Mesodermal cell (in vitro differentiated cells): ENCODE measurements around the gene RASGRP1.

Source experiments
- H3K27ac ChIP-seq: 2 replicates; pipeline ENCODE4 v1.7.0; 2013; ENCODE audit warnings: mild to moderate bottlenecking, low read depth, low read length, moderate library complexity; ENCODE audit not compliant: severe bottlenecking
- H3K36me3 ChIP-seq: 2 replicates; pipeline ENCODE4 v1.7.1; 2013; ENCODE audit warnings: mild to moderate bottlenecking, low read length, moderate library complexity; ENCODE audit not compliant: control insufficient read depth, insufficient read depth
- H3K4me1 ChIP-seq: one replicate; pipeline ENCODE4 v1.7.1; 2013; ENCODE audit warnings: mild to moderate bottlenecking, low read length; ENCODE audit not compliant: insufficient read depth, control insufficient read depth, poor library complexity, severe bottlenecking
- H3K4me3 ChIP-seq: 2 replicates; pipeline ENCODE4 v1.7.0; 2013; ENCODE audit warnings: low read length, control low read depth, mild to moderate bottlenecking; ENCODE audit not compliant: insufficient read depth, poor library complexity, severe bottlenecking; ENCODE audit errors: extremely low read depth
- H3K9me3 ChIP-seq: 2 replicates; pipeline ENCODE4 v1.7.1; 2013; ENCODE audit warnings: mild to moderate bottlenecking, low read length, moderate library complexity; ENCODE audit not compliant: control insufficient read depth
- WGBS, 2 experiments: methylation state at CpG; one replicate each; pipeline ENCODE4 v1.1.5; 2013; ENCODE audit warnings: missing lambda C conversion rate in 2 of 2; ENCODE audit not compliant: insufficient coverage in 2 of 2; 5-methylcytosine and 5-hydroxymethylcytosine counted together

Gene RASGRP1

GRCh38 chr15:38481113-38481512, 83.5 kb downstream of the RASGRP1 start:
- no peaks in the 10 kb centered on the region for H3K9me3 ChIP-seq
- 100% methylated on average over 2 to 4 of the region's 5 CpGs for WGBS, 2 experiments
- peaks cover 23% of the 10 kb centered on the region for H3K36me3 ChIP-seq

DNA sequence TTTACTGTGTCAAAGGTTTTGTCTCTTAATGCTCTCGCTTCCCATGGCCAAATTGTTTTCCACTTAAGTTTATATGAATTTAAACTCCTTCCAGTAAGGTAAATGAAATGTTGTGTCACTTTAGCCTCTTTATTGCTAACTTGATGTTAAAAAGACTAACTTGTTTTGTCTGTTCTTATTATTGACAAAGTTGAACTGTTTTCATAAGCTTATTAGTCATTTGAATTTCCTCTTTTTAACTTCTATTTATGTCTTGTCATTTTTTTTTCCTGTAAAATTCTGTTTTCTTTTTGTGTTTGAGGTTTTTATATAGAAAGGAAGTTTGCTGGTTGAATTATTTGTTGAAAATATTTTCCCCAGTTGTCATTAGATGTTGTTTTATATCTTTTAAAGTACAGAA, 84.9 kb downstream of the RASGRP1 start:
- H3K36me3 ChIP-seq: peaks cover 36% of the 10 kb centered on the region
- WGBS, 2 experiments: no CpG with 5 or more reads among the region's 1 CpG
- H3K9me3 ChIP-seq: no peaks in the 10 kb centered on the region
- no peak overlapping the region for H3K4me3 ChIP-seq
- H3K27ac ChIP-seq: no peak overlapping the region
- no peaks in the 10 kb centered on the region for H3K4me1 ChIP-seq

More at GRCh38 chr15:38481113-38481512, 83.5 kb downstream of the RASGRP1 start:
- no peak overlapping the region for H3K4me3 ChIP-seq
- H3K27ac ChIP-seq: no peak overlapping the region
- no peaks in the 10 kb centered on the region for H3K4me1 ChIP-seq

DNA sequence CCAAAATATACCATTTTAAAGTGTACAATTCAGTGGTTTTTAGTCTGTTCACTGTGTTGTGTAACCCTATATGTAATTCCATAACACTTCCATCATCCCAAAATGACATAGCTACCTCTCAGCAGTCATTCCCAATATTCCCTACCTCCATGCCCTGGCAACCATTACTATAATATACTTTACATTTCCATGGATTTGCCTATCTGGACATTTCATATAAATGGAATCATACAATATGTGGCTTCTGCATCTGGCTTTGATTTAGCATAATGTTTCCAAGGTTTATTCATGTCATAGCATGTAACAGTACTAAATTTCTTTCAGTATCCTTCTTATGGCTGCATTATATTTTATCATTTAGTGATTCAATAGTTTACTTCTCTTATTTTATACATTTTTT, 85.3 kb downstream of the RASGRP1 start:
- H3K36me3 ChIP-seq: peaks cover 41% of the 10 kb centered on the region
- H3K9me3 ChIP-seq: no peaks in the 10 kb centered on the region
- H3K27ac ChIP-seq: no peak overlapping the region
- no peaks in the 10 kb centered on the region for H3K4me1 ChIP-seq
- no peak overlapping the region for H3K4me3 ChIP-seq

- peaks cover 41% of the 10 kb centered on the region for H3K36me3 ChIP-seq
- 94% methylated on average over 4 of the region's 4 CpGs for WGBS, 2 experiments
These were observed 87.0 kb downstream of the RASGRP1 start for GRCh38 chr15:38477637-38478036.

DNA sequence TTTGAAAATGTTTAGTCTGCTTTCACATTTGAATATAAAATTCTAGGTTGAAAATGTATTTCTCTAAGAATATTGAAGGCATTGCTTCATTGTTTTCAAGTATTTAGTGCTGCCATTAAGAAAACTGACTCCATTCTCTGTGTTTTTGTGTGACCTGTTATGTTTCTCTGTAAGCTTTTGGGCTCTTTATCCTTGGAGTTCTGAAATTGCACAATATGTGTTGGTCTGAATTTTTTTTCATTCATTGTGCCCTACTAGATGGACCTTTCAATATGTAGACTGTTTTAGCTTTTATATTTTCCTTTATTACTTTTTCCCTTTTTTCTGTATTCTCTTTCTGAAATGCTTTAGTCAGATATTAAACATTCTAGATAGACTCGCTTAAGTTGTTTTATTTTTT, 88.5 kb downstream of the RASGRP1 start:
- Histone ChIP-seq H3K4me3 (no peak overlapping the region), H3K27ac (no peak overlapping the region), H3K36me3 (peaks cover 35% of the 10 kb centered on the region), H3K4me1 (no peaks in the 10 kb centered on the region), H3K9me3 (no peaks in the 10 kb centered on the region)
- no CpG with 5 or more reads among the region's 1 CpG for WGBS, 2 experiments

More at GRCh38 chr15:38477637-38478036, 87.0 kb downstream of the RASGRP1 start:
- no peaks in the 10 kb centered on the region for H3K9me3 ChIP-seq
- no peaks in the 10 kb centered on the region for H3K4me1 ChIP-seq
- no peak overlapping the region for H3K27ac ChIP-seq
- no peak overlapping the region for H3K4me3 ChIP-seq

DNA sequence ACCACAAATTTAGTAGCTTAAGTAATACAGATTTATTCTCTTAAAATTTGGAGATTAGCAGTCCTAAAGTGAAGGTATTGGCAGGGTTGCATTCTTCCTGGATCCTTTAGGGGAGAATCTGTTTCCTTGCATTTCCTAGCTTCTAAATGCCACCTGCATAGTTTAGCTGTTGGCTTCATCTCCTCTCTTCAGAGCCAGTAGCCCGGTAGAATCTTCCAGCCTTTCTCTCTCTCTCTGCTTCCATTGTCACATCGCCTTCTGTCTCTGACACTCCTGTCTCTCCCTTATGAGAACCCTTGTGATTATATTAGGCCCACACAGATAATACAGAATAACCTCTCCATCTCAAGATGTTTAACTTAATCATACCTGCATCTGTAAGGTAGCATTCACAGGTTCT, 89.3 kb downstream of the RASGRP1 start:
- peaks cover 35% of the 10 kb centered on the region for H3K36me3 ChIP-seq
- 83 to 97% methylated on average over 2 of the region's 2 CpGs for whole genome bisulfite sequencing, 2 experiments

DNA sequence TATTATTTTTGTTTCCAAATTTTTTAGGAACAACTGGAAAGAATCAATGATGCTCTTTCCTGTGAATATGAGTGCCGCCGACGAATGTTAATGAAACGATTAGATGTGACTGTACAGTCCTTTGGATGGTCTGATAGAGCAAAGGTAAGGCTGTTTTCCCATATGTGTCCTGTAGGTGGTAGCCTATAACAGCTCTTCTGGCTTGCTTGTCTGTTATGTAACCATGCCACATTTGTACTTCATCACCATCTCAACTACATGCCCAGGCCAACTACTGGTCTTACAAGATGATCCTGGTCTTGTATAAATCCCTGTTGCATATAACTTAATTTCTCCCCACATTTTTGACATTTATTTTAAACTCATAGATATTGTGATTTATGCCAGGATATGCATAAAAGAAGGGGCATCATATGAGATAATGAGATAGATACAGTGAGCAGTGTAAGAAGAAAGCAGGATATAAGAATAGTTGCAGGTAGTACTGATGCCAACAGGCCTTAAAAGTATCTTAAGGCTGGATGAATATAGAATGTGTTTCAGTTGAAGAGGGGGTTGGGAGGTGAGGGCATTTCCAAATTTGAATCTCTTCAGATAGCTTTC, 90.4 kb downstream of the RASGRP1 start:
- no peak overlapping the region for H3K4me3 ChIP-seq
- H3K9me3 ChIP-seq: no peaks in the 10 kb centered on the region
- WGBS, 2 experiments: 68 to 90% methylated on average over 3 to 4 of the region's 4 CpGs
- H3K4me1 ChIP-seq: no peaks in the 10 kb centered on the region
- H3K36me3 ChIP-seq: peaks cover 35% of the 10 kb centered on the region
- no peak overlapping the region for H3K27ac ChIP-seq

More for the DNA sequence above, 89.3 kb downstream of the RASGRP1 start:
- Histone ChIP-seq H3K4me3 (no peak overlapping the region), H3K9me3 (no peaks in the 10 kb centered on the region), H3K4me1 (no peaks in the 10 kb centered on the region), H3K27ac (no peak overlapping the region)

GRCh38 chr15:38471974-38472373, 92.6 kb downstream of the RASGRP1 start:
- WGBS, 2 experiments: no CpG with 5 or more reads among the region's 2 CpGs

GRCh38 chr15:38470816-38471215, 93.8 kb downstream of the RASGRP1 start:
- H3K36me3 ChIP-seq: peaks cover 16% of the 10 kb centered on the region
- WGBS, 2 experiments: no CpG with 5 or more reads among the region's 1 CpG
- no peaks in the 10 kb centered on the region for H3K4me1 ChIP-seq
- H3K4me3 ChIP-seq: no peak overlapping the region
- H3K9me3 ChIP-seq: no peaks in the 10 kb centered on the region
- H3K27ac ChIP-seq: no peak overlapping the region

More at GRCh38 chr15:38471974-38472373, 92.6 kb downstream of the RASGRP1 start:
- no peaks in the 10 kb centered on the region for H3K4me1 ChIP-seq
- no peaks in the 10 kb centered on the region for H3K9me3 ChIP-seq
- no peak overlapping the region for H3K4me3 ChIP-seq
- H3K36me3 ChIP-seq: peaks cover 23% of the 10 kb centered on the region
- H3K27ac ChIP-seq: no peak overlapping the region

GRCh38 chr15:38464675-38465074, 99.9 kb downstream of the RASGRP1 start:
- Histone ChIP-seq H3K36me3 (no peaks in the 10 kb centered on the region), H3K9me3 (no peaks in the 10 kb centered on the region), H3K4me1 (no peaks in the 10 kb centered on the region), H3K27ac (no peak overlapping the region), H3K4me3 (no peak overlapping the region)
- WGBS, 2 experiments: no CpG with 5 or more reads among the region's 4 CpGs

- peaks cover 4% of the 10 kb centered on the region for H3K36me3 ChIP-seq
- no CpG with 5 or more reads among the region's 3 CpGs for WGBS, 2 experiments
These were observed 100.7 kb downstream of the RASGRP1 start for GRCh38 chr15:38463893-38464292.

More at GRCh38 chr15:38463893-38464292, 100.7 kb downstream of the RASGRP1 start:
- Histone ChIP-seq H3K9me3 (no peaks in the 10 kb centered on the region), H3K4me1 (no peaks in the 10 kb centered on the region), H3K4me3 (no peak overlapping the region), H3K27ac (no peak overlapping the region)
